ENCODE results near the gene ADGRV1. TPM values are rescaled to one million over a fixed set of nuclear protein-coding genes. Genes with fewer than 3 reads are reported as not detected.
A peak's percentile ranks its signal among the peaks of the same experiment; 100 is the strongest.

The ADGRV1 gene
- total RNA-seq, 4 donors from 2014 or later = 0.25 to 0.60 (median 0.56) TPM; not detected in 1

DNA sequence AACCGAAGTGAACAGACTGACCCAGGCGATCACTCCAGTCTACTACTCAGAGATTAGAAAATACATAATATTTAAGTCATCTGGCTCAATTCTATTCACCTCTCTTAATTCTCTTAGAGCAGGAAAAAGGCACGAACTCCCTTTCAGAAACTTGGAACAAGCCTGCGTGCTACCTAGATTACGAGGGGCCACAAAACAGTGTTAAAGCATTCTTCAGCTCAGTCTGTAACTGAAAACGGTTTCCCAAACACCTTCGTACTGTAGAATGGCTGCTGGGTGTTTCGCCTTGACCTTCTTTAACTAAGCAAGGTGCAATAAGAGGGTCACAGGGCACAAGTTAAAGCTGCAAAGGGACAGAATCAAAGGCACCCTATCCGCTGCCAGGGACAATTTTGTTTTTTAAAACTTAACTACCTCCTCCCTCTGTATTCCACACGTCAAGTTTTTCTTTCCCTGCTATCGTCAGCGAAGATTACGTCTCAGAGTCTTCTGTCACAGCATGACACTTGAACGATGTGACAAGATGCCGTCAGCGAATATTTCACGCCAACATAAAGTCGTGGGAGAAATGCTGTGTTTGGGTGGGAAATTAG is 29.9 kb upstream of the ADGRV1 start:
- TF ChIP-seq CTCF (IDR thresholded peaks at IDR 0.05) = no peak
- DNase-seq (ENCODE audit: low spot score) (no peak), ATAC-seq (ENCODE audit: low FRiP score) (peak; percentile 6)

DNA sequence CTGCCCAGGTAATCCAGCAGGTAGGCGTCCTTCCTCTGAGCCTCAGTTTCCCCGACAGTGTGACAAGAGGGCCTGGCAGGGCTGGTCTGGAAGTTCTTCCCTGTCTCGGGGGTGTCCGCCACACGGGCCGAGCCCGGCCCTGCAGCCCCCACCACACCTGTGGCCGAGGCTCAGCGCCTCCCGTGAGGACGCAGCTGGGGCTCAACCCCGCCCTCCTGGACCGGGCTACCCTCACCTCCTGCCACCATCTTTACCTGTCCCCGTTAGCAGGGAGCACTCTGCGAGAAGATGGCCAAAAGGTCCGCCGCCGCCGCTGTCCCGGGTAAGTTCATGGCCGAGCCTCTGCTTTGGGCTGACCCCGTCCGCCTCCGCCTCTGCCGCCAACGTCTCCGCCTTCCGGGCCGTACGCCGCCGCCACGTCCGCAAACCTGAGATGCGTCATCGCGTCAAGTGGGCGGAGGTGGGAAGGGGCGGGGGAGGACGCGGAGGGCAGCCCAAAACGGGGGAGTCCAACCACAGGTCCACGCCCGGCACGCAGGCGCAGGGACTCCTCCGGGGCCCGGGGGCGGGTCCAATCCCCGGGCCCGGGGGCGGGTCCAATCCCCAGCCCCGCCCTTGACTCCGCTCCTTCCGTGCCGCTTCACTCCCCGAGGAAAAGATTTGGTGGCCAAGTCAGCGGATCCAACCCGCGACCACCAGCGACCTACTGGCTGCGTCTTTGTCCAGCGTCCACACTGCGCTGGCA is 29.2 kb upstream of the ADGRV1 start, which contains the start of gene LYSMD3:
Gene LYSMD3 (minus strand): TSS at position 391 of the 745 bp plus-strand sequence. CDS start 4,295 bp downstream, outside the sequence.
- ATAC-seq (ENCODE audit: low FRiP score) = peak; percentile 99
- DNase-seq (ENCODE audit: low spot score) = peak; percentile 84
- TF ChIP-seq CTCF (IDR thresholded peaks at IDR 0.05) = no peak

GRCh38 chr5:90529939-90530677 is 28.5 kb upstream of the ADGRV1 start:
- peak; percentile 89 for ATAC-seq (ENCODE audit: low FRiP score)
- peak in 1 of 3 donors; percentile 16 for TF ChIP-seq CTCF (IDR thresholded peaks at IDR 0.05)
- DNase-seq (ENCODE audit: low spot score) = peak; percentile 28

GRCh38 chr5:90530736-90531487 is 27.7 kb upstream of the ADGRV1 start:
- DNase-seq (ENCODE audit: low spot score) = no peak

GRCh38 chr5:90533794-90534193 is 24.8 kb upstream of the ADGRV1 start:
- no peak for TF ChIP-seq CTCF (IDR thresholded peaks at IDR 0.05)
- ATAC-seq (ENCODE audit: low FRiP score) = no peak
- DNase-seq (ENCODE audit: low spot score) = no peak

More at GRCh38 chr5:90530736-90531487, 27.7 kb upstream of the ADGRV1 start:
- no peak for TF ChIP-seq CTCF (IDR thresholded peaks at IDR 0.05)
- ATAC-seq (ENCODE audit: low FRiP score) = no peak

- DNase-seq (ENCODE audit: low spot score) (no peak), ATAC-seq (ENCODE audit: low FRiP score) (no peak)
- TF ChIP-seq CTCF (IDR thresholded peaks at IDR 0.05) = no peak
Observed at GRCh38 chr5:90534922-90535321, 23.7 kb upstream of the ADGRV1 start.

Data from omental fat pad (tissue), 4 donors.